GM19395 (cell line): ENCODE results near the gene ATP6V0A1.
"Not testable (repeated sequence)": the region's sequence is repeated elsewhere in the genome, so short reads cannot be mapped to it uniquely, and the experiment has no call there.

Experiments used
- ATAC-seq: cut with Tn5 transposase; IDR thresholded peaks from one replicate; pipeline ENCODE4 v1.9.1; 2021; ENCODE audit warnings: mild to moderate bottlenecking, moderate library complexity; ENCODE audit not compliant: unreplicated experiment

ATP6V0A1 gene

DNA sequence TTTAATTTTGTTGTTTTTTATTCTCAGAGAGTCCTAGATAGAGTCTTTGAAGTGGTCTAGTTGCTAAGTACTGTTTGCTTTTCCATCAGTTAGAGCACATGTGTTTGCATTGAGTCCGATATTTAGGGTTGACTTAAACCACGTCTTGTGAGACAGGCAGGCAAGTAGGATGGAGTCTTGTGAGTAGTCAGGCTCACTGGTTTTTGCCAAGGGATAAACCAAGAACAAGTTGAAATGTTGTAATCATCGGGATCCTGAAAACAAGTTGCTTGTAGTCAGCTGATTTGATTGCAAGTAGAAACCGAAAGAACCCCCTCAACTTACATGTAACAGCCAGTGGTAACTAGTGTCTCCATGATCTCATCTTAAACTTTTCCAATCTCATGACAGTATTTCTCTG, 17.2 kb downstream of the ATP6V0A1 start:
- ATAC-seq: no peak

GRCh38 chr17:42476411-42476810, 17.7 kb downstream of the ATP6V0A1 start:
- no peak for ATAC-seq

DNA sequence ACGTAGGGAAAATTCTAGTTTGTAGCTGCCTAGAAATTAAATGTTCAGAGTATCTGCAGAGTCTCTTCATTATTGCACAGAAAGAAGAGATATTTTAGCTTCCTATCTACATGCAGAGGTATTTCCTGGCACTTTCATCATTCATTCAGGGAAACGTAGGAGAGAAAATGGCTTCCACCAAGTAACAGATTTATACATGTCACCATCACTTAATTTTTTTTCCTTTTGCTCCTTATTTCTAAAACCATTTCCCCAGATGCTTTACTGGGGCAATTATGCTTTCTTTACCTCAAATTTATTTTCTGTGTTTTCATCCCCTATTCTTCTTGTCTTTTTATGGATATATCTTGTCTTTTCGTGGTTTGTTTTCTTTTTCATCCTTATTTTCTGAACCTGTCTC, 18.5 kb downstream of the ATP6V0A1 start:
- ATAC-seq: no peak

GRCh38 chr17:42477824-42478223, 19.1 kb downstream of the ATP6V0A1 start:
- not testable (repeated sequence) for ATAC-seq

DNA sequence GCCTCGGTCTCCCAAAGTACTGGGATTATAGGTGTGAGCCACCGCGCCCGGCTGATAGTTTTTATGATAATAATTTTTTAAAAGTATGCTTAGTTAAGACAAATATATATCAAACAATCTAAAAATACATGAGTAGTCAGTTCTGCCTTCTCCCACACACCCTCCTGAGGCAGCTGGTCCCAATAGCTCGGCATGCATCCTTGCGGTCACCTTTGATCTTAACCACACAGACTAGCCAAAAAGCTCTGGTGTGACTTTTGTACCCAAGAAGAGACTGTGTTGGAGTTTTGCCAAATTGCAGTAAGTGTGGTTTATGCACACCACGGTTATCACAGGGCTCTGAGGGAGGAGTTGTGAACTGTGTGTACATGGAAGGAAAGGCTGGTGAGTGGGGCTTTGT, 25.6 kb downstream of the ATP6V0A1 start:
- ATAC-seq: no peak

DNA sequence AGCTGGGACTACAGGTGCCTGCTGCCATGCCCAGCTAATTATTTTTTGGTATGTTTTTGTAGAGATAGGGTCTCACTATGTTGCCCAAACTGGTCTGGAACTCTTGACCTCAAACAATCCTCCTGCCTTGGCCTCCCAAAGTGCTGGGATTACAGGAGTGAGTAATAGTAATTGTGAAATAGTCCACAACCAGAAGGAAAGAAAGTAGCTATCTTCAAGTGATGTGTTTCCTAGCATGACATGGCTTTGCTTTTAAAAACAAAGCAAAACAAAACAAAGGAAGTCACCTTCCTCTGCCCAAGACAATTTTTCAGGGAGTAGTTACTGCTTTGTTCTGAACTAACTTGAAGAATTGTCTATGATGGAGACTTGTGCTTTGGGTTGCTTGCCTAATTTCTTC, 27.0 kb downstream of the ATP6V0A1 start:
- no peak for ATAC-seq

- no peak for ATAC-seq
Measured at GRCh38 chr17:42488032-42488431, 29.4 kb downstream of the ATP6V0A1 start.

DNA sequence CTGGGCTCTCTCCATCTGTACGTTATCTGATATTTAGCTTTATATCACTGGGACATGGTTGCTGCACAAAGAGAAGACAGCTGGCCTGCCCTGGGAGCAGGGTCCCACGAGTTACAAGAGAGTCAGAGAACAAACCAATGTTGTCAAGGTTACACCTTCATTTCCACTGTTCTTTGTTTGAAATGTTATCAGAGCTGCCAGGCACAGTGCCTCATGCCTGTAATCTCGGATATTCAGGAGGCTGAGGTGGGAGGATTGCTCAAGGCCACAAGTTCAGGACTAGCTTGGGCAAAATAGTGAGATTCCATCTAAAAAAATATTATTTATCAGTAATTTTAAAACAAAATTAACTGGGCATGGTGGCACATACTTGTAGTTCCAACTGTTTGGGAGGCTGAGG, 34.6 kb downstream of the ATP6V0A1 start:
- no peak for ATAC-seq

DNA sequence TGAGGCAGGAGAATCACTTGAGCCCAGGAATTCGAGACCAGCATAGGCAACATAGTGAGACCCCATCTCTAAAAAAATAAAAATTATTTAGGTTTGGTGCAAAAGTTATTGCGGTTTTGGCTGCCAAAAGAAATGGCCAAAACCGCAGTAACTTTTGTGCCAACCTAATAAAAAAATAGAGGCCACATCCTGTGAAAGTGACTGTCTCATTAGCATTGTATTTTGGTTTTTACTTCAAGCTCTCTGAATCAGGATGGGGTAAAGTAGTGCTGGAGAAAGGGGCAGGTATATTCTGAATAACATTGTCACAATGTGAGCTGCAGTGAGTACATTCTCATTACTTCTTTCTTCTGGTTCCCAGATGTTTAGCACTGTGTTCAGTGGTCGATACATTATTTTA, 36.0 kb downstream of the ATP6V0A1 start:
- ATAC-seq: no peak

GRCh38 chr17:42498828-42499227, 40.1 kb downstream of the ATP6V0A1 start:
- ATAC-seq: no peak

DNA sequence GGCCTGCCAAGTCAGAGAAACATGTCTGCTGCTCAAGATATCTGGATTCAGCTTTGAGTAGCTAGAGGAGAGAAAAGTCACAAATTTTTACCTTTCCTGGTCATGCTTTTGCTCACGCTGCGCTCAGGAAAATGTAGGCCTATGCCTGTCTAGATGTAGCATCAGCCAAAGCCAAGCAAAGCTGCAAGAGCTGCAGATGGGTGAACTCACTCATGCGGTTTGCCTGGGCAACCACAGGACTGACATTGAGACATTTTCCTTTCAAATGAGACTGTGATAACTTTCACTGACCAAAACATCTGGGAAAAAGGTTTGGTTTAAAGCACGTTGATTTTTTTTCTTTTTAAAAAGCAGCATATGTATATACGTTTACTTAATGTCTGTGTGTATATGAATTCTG, 43.4 kb downstream of the ATP6V0A1 start:
- ATAC-seq: no peak

DNA sequence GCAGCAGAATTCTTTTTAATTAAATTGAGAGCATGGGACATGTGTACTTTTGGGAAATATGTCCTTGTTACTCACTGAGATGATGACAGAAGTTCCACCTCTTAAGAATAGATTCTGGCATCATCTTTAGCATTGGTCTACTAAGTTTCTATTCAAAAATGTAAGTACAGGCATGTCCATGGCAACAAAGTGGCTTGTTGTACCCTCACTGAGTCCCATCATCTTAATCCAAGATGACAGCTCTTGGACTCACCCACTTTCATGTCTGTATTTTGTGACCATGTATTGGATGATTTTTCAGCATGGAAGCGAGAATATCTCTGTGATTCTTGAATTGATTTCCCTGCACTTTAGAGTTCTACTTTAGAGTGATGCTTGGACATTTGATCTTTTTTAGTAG, 44.2 kb downstream of the ATP6V0A1 start:
- no peak for ATAC-seq

DNA sequence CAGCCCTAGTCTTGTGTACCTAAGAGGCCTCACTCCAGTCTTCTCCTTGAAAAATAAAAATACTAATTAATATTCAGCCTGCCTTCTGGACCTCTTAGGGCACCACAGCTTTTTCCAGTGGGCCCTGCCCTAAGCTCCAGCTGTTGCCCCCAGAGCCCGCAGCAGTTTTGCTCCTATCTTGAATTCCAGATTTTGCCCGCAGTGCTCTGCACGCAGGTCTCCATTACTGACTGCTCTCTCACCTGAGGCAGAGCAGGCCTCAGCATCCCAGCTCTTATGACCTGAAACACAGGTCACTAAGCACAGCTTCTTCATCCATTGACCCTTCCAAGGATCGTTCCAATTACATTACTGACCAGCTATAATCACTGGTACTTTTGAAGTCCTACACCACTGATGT, 49.0 kb downstream of the ATP6V0A1 start:
- ATAC-seq: no peak

DNA sequence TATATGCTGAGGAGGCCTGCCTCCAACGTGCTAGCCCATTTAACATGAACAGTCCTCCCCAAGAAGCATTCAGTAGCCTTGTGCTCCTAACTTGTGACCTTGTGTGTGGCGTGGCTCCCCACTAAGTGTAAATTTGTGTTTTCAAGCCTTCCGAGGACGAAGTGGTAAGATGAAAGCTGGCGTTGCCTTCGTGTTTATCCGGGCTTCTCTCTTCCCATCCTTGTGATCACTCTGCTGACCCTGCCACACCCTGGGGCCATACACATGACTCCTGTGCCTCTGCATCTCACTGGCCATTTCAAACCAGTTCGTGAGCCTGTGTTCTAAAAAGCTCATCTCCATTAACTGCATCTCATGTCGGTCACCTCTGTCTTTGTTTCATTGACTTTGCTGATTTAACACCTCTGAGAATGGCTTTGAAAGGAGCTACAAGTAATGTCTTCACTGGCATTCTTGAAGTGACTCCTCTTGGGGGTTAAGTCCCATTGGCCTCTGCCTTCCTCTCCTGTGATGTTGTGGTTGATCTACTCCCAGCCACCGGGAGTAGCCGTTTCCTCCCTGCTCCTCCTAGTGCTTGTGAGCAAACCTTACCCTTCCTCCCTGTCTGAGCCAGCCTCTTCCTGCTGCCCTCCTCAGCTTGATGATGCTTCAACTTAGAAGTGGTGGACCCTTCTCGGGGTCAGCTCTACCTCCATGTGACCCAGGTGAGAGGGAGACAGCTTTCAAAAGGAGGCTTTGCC, 49.9 kb downstream of the ATP6V0A1 start:
- no peak for ATAC-seq

GRCh38 chr17:42509409-42509808, 50.7 kb downstream of the ATP6V0A1 start:
- ATAC-seq: no peak

- no peak for ATAC-seq
Measured at GRCh38 chr17:42509841-42510240, 51.2 kb downstream of the ATP6V0A1 start.

- ATAC-seq: no peak
Measured at GRCh38 chr17:42512246-42512645, 53.6 kb downstream of the ATP6V0A1 start.

DNA sequence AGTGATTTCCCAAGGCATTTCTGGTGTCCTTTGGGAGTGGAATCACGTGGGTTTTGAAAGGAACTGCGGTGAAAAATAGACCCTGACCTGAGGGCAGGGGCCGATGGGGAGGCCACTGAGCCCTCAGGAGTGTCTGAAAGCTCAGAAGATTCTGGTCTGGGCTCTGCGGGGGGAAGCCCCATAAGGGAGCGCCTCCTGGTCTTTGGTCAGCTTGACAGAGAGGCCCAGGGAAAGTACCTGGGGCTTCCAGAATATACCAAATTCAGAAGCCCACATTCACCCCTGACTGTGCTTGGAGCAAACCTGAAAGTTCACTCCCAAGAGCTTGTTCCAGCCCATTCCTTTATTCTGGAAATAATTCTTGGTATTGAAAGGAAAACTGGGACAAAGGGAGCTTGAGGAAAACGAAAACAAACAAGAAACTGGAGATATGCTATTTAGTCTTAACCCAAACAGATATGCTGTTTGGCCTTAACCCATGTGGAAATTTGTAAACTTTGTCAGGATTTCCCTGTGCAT, 54.1 kb downstream of the ATP6V0A1 start:
- ATAC-seq: no peak

DNA sequence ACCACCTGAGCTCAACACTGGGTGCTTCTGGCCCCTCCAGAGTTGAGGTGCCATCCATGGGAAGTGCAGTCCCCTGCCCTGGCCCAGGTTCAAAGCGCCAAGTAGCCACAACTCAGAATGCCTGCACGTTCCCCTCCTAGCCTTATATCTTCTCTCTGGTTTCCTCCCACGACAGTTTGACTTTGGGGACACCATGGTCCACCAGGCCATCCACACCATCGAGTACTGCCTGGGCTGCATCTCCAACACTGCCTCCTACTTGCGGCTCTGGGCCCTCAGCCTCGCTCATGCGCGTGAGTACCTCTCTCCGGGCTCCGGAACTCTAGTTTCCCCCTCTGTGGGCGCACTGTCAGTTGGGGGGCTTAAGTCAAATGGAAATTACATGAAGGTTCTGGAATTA, 55.0 kb downstream of the ATP6V0A1 start:
- ATAC-seq: no peak

GRCh38 chr17:42514279-42514678, 55.6 kb downstream of the ATP6V0A1 start:
- no peak for ATAC-seq

- no peak for ATAC-seq
Measured at GRCh38 chr17:42514867-42515266, 56.2 kb downstream of the ATP6V0A1 start.

GRCh38 chr17:42517516-42517915, 58.8 kb downstream of the ATP6V0A1 start:
- no peak for ATAC-seq
